Ishikawa (cell line): ENCODE results near the gene MXRA8.

Experiments
- RAD21 ChIP-seq: IDR thresholded peaks from 2 replicates; pipeline ENCODE4 v1.6.1; 2012; ENCODE audit warnings: low read depth
- TEAD4 ChIP-seq: IDR thresholded peaks from 2 replicates; pipeline ENCODE4 v1.6.1; 2012

DNA sequence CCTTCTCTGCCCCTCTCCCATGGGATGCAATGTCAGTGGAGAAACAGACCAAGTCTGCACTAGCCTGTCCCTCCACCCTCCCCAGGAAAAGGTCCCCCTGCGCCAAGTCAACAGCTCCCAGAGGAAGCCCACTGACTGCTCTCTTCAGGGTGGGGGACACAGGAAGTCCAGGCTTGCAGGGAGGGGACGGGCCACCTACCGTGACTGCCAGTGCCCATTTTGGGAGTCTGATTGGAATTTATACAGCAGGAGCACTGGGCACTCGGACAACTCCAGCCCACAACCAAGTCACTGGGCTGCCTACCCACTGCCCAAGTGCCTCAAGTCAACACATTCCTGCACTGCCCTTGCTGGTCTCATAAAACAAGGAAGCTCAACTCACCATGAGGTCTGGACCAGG lies 34.7 kb upstream of the MXRA8 start:
- TF ChIP-seq TEAD4 (no peak), RAD21 (no peak)
